ENCODE data around the gene C1orf52.

C1orf52 gene

GRCh38 chr1:85277802-85278201, 18.3 kb upstream of the C1orf52 start:
- peak overlapping the region; percentile 92 for H3K27ac ChIP-seq

GRCh38 chr1:85276978-85277639, 17.6 kb upstream of the C1orf52 start:
- peak overlapping the region; percentile 92 for H3K27ac ChIP-seq
- TF ChIP-seq, protein P1, sequence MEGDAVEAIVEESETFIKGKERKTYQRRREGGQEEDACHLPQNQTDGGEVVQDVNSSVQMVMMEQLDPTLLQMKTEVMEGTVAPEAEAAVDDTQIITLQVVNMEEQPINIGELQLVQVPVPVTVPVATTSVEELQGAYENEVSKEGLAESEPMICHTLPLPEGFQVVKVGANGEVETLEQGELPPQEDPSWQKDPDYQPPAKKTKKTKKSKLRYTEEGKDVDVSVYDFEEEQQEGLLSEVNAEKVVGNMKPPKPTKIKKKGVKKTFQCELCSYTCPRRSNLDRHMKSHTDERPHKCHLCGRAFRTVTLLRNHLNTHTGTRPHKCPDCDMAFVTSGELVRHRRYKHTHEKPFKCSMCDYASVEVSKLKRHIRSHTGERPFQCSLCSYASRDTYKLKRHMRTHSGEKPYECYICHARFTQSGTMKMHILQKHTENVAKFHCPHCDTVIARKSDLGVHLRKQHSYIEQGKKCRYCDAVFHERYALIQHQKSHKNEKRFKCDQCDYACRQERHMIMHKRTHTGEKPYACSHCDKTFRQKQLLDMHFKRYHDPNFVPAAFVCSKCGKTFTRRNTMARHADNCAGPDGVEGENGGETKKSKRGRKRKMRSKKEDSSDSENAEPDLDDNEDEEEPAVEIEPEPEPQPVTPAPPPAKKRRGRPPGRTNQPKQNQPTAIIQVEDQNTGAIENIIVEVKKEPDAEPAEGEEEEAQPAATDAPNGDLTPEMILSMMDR (conservative IDR thresholded peaks at IDR 0.05): no peak
- TF ChIP-seq ZFX (IDR thresholded peaks at IDR 0.05): no peak

More at GRCh38 chr1:85277802-85278201, 18.3 kb upstream of the C1orf52 start:
- TF ChIP-seq, protein P1 (conservative IDR thresholded peaks at IDR 0.05): no peak
- no peak for TF ChIP-seq ZFX (IDR thresholded peaks at IDR 0.05)

- peak within 1 kb of the TSS; percentile 92 for H3K27ac ChIP-seq
- TF ChIP-seq ZFX (IDR thresholded peaks at IDR 0.05): no peak
- TF ChIP-seq, protein P1 (conservative IDR thresholded peaks at IDR 0.05): no peak
Measured at GRCh38 chr1:85276215-85276977, 16.9 kb upstream of the C1orf52 start, which contains the start of gene BCL10. Gene BCL10, minus strand, starts transcription at chr1:85276632. Its CDS starts 280 bp downstream, at chr1:85276352.

- TF ChIP-seq, protein P1 (conservative IDR thresholded peaks at IDR 0.05): no peak
- H3K27ac ChIP-seq: peak overlapping the region; percentile 92
Measured at GRCh38 chr1:85275701-85276214, 16.3 kb upstream of the C1orf52 start.

DNA sequence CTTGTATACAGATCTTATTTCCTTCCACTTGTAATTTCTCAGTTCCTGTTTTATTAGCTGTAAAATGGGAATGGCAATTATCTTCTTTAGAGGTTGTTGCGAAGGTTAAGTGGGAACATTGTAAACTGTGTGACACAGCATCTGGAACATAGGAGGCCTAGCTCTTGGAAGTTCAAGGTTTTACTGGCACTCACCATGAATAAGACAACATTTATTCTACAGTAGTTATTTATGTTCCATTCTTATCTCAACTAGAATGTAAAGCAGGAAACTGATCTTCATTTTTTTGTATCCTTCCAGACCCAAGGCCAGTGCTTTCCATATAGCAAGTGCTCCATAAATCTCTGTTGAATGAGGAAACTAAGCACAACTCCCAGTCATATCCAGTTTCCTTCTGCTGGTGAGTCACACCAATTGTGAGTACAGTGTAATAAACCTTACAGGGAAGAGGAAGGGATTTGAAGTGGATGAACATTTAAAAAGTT, 15.5 kb upstream of the C1orf52 start:
- no peak for TF ChIP-seq ZFX (IDR thresholded peaks at IDR 0.05)
- TF ChIP-seq, protein P1 (conservative IDR thresholded peaks at IDR 0.05): no peak
- H3K27ac ChIP-seq: no peak overlapping the region

DNA sequence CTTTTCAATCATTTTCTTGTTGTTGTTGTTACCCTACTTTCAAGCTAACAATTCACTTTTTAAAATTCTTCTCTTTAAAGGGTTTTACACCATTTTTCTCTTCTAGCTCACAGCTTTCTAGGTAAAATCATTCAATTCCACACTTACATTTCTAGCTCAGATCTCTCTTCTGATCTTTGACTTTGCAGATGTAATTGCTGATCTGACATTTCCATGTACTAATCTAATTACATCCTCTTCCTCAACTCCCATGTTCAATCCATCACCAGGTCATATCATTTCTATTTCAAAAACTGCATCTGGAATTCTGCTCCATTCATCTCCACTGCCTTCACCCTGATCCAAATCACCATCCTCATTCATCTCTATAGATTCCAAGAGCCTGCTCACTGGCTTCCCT, 13.9 kb upstream of the C1orf52 start:
- TF ChIP-seq ZFX (IDR thresholded peaks at IDR 0.05): no peak
- TF ChIP-seq, protein P1 (conservative IDR thresholded peaks at IDR 0.05): no peak
- no peak overlapping the region for H3K27ac ChIP-seq

Measured in C4-2B (cell line).